Glomerular visceral epithelial cell (primary cell): ENCODE data around the gene SATB2.

Experiments
- DNase-seq: peaks from one replicate; pipeline ENCODE4 v3.0.0-alpha.2; 2016; ENCODE audit errors: extremely low spot score

Gene SATB2

DNA sequence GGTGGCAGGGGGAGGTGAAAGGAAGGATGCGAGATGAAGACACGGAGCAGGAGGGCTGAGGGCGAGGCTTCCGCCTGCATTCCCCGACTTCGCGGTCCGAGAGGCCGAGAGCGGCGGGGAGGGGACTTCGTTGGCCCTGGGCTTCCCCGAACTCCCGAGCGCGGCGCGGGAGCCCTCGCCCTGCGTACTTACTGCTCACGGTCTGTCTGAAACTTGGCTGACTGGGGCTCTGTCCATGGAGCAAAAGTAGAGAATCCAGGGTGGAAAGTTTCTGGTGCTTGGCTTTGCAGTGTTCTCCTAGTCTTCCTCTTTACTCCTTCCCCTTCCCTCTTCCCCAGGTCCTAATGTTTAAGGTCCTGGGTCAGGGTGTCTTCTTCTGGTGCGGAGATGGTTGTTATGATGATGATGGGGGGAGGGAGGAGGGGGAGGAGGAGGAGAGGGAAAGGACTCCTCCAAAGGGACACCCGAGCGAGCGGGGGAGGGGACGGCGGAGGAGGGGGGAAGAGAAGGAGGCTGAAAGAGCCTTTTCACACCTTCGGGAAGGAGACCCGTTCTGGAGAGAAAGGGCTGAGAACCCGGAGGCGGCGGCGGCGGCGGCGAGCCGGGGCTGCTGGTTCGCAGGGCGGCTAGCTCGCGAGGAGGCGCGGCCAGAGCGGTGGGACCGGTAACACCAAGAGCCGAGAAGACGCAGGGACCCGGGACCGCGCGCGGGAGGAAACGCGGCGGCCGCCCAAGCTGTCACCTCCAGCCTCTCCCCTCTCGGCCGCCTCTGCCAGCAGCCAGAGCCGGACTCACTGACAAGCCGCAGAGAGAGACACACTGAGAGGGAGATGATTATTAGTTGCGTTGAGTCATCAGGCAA, at the start of gene SATB2:
Gene SATB2, minus strand, starts transcription at position 793 of the 862 bp plus-strand sequence. CDS start 1,902 bp downstream, outside the sequence.
- peak; percentile 71 for DNase-seq

DNA sequence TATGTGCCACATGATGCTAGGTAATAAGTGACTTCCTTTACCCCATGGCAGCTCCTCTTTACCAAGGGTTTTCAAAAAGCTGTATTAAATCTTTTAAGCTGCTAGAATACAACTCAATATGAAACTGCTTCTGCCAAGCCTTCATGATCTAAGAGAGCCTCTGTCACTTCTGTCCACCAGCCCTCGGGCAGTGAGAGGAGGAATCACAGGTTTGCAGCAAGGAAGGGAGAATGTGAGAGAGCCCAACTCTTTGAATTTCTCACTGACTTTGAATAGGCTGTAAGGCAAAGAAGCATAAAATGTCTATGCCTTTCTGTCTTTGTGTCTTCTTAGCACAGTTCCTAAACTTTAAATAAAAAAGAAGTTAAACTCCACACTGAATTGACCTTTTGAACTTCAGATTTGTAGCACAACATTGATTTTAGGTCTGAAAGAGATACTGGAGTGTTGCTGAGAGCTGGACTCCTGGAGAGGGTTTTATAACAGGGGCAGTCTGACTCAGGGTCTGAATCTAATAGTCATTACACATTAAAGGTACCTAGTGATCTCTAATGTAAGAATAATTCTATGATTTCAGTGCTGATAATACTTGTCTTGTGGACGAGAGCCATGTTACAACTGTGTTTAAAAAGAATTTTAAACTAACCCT, 48.1 kb upstream of the SATB2 start:
- DNase-seq = no peak

DNA sequence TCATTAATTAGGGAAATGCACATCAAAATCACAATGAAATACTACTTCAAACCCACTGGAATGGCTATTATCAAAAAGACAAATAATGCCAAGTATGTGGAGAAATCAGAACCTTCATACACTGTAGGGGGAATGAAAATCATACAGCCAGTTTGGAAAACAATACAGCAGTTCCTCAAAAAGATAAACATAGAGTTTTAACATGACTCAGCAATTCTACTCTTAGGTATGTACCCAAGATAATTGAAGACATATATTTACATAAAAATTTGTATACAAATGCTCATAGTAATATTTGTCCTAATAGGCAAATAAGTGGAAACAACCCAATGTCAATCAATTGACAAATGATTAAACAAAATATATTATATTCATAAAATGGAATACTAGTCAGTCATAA, 45.4 kb upstream of the SATB2 start:
- no peak for DNase-seq

GRCh38 chr2:199499005-199499404, 41.3 kb upstream of the SATB2 start:
- DNase-seq = no peak

DNA sequence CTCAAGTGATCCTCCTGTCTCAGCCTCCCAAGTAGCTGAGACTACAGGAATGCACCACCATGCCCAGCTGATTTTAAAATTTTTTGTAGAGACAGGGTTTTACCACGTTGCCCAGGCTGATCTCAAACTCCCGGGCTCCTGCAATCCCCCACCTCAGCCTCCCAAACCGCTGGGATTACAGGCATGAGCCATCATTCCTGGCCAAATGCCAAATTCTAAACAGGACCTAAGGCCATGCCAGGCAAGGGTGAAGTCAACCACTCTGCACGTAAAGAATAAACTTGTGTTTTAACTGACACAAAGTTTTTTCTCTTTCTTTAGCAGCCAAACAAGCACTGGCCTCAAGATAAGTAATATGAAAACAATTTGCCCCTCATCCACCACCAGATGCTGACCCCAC, 37.4 kb upstream of the SATB2 start:
- DNase-seq = peak; percentile 12

- DNase-seq = no peak
Measured at GRCh38 chr2:199490049-199490448, 32.3 kb upstream of the SATB2 start.

- DNase-seq = peak; percentile 48
Measured at GRCh38 chr2:199488772-199489400, 31.1 kb upstream of the SATB2 start.

- DNase-seq = peak; percentile 63
Measured at GRCh38 chr2:199485732-199486335, 28.1 kb upstream of the SATB2 start.

DNA sequence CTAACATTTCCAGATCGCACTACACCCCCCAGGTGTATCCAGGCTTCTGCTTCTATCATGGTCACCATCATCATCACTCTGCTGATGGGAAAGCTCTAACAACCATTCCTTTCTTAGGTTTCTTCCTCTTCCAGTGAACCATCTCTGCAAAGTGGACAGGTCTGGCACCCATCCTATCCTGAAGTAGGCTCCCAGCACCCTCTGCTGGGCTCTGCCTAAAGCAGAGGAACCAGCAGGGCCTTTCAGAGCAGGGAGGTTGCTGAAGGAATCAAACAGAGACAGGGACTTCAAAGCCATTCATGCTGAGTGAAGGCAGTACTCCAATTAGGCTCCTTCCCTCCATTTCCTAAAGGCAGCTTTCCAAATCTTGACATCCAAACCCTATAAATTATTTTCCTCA, 27.2 kb upstream of the SATB2 start:
- peak; percentile 31 for DNase-seq

- DNase-seq = no peak
Measured at GRCh38 chr2:199480966-199481365, 23.2 kb upstream of the SATB2 start.

GRCh38 chr2:199477277-199477834, 19.6 kb upstream of the SATB2 start:
- DNase-seq = no peak

DNA sequence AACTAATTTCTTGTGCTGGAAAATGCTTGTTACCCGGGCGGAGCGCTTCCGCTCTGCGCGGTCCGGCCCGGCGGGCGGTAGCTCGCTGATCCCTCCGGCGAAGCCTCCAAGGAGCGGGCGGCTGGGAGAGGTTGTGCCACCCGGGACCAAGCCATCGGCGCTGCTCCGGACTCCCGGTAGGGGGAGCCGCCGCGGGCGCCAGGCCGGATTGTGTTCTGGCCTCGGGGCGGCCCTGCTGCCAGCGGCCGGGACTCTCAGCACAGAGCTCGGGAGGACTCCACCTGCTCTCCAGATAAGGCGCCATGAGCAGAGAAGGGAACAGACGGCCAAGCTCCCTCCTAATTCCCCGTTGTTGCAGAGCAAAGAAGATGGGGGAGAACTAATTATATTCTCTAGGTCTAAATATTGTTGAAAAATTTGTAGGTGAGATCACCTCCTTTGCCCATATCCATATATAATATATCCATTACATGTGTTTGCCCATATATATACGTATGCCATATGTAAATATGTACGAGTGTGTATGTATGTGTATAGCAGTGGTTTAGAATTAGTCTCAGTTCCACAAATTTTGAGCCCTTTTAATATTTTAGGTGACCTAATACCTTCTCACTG, 13.8 kb upstream of the SATB2 start:
- peak; percentile 75 for DNase-seq

- DNase-seq = no peak
Measured at GRCh38 chr2:199470672-199471442, 13.1 kb upstream of the SATB2 start.

GRCh38 chr2:199470361-199470671, 12.6 kb upstream of the SATB2 start:
- no peak for DNase-seq

DNA sequence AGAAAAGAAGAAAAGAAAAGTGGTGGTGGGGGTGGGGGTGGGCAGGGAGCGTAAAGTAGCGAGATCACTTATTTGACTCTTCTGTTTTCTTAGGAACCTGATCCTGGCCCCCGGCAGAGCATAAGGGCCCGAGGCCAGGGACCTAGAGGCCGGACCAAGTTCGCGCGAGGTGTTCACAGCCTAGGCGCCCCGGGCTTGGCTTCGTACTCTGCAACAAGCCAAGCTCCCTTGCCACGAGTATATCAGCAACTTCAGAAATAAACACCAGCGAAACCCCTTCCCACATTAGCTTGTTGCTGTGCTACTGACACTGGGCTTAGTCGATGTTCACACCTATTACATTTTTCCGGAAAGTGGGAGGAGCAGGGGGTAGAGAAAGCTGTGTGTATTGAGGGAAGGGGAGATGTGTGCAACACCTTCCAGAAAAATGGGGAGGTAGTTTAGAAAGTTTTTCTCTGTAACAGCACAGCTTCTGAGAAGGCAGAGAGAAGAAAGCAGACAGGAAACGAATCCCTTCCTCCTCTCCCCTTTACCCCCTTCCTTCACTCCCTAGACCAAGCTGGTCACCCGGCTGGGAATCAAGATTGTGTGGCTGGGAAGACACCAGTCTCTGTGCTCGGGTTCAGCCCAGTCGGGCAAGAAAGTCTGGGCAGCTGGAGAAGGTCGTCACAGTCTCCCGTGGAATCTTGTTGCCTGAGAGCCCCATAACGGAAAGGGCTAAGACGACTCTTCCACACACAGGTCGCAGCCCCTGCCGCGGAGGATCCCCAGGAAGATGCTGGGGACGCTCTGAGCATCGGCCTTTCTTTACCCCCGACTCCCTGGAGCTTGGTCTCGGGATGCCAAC, 12.0 kb upstream of the SATB2 start:
- DNase-seq = no peak

DNA sequence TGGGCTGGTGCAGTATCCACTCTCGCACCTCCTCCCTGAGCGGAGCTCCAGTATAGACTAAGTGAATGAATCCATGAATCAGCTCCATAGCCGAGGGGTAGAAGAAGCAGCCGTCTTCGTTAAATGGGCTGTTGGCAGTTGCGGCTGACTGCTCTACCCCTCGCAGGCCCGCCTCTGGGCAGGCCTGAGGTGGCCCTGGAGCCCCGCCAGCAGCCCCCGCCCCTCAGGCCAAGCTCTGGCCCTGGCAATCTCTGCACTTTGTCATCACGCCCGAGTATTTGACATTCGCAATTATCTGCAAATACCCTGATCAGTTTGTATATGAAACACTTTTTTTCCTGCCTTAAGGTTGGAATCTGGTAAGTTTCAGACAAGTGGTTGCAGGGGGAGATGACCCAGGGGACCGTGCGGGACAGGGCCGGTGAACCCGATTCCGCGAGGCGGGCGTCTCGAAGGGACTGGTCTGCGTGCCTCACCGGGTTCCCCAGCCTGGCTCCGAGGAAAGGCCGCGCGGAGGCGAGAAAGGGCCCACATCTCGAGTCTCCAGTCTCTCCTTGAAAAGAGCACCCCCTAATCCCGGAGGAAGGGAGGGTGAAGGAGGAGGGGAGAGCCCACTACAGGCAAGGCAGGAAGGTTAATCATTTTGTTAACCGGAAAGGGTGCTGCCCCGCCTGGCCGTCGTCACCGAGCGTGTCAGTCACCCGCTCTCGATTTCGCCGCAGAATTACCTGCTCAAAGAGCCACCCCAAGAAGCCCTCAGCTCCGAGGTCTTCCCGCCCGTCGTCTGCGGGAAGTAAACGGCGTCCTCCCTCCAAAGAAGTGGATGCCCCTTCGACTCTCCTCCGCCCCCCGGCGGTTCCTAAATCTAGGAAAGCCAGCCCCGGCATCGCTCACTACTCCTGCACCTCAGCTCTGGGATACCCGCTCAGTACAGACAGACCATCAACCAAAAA, 11.1 kb upstream of the SATB2 start:
- no peak for DNase-seq

DNA sequence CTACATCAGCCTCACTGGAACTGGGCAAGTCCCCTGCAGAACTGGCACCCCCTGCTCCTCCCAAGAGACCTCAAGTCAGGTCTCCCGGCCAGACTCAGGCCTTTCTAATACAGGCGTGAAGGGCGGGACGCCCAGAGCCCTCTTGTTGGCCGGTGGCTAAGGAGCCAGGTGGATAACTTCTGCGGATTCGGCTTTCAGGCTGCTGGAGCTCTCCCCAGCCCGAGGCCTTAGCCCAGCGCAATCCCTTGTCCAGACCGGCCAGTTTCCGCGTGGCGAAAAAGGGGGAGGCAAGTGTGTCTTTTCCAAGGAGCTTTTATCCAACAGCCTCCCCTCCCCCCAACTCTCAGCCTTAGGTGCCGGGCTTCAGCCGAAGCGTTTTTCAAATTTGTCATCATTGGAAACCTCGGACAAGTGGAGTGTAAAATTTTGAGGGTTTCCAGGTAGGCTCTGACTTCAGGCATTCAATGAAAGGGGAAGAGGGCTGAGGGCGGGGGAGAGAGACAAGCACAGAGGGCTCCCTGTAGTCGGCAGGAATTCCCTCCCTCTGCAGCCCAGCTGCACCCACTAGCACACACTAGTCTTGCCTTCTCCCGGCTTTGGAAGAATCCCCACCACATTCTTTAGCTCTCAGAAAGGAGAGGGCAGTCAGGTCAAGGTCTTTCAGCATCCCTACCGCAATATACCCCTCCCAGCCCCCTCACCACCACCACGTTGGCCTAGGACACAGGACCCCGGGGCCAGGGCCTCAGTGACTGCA, 9.5 kb upstream of the SATB2 start:
- DNase-seq = no peak

- no peak for DNase-seq
Measured at GRCh38 chr2:199466692-199467065, 8.9 kb upstream of the SATB2 start.
